Activated CD8-positive, alpha-beta memory T cell treated with anti-CD3 and anti-CD28 coated beads, Interleukin-2, amount 10 ng/mL, durations not matched to agents 7 days and 5 days (primary cell): ENCODE data around the gene INF2. TPM values are rescaled to one million over a fixed set of nuclear protein-coding genes. Genes with fewer than 3 reads are reported as not detected.
A peak's percentile ranks its signal among the peaks of the same experiment; 100 is the strongest.

ENCODE experiments used
- ATAC-seq: fragments of 150-1000 bp; cut with Tn5 transposase; one replicate; pipeline ENCODE4 v1.10.0; 2021; ENCODE audit warnings: moderate library complexity
- CTCF ChIA-PET: fragments of 350-600 bp; sonication (Branson Sonifier 250); formaldehyde crosslinking; loops from one replicate; lab custom pipeline; 2021; ENCODE audit warnings: antibody characterized with exemption; lab: Charles Lee
- DNase-seq: peaks from one replicate; pipeline ENCODE4 v3.0.0-alpha.2; 2020
- H3K27ac Mint-ChIP-seq: one replicate; pipeline ENCODE4 v1.8.0; 2021; ENCODE audit warnings: mild to moderate bottlenecking, mixed read lengths
- H3K27me3 Mint-ChIP-seq: one replicate; pipeline ENCODE4 v1.8.0; 2021; ENCODE audit warnings: mixed read lengths
- H3K36me3 Mint-ChIP-seq: one replicate; pipeline ENCODE4 v1.8.0; 2021; ENCODE audit warnings: mild to moderate bottlenecking, mixed read lengths
- H3K4me1 Mint-ChIP-seq: one replicate; pipeline ENCODE4 v1.8.0; 2021; ENCODE audit warnings: mixed read lengths
- H3K4me3 Mint-ChIP-seq: one replicate; pipeline ENCODE4 v1.8.0; 2021; ENCODE audit warnings: mild to moderate bottlenecking, moderate library complexity, mixed read lengths
- H3K9me3 Mint-ChIP-seq: one replicate; pipeline ENCODE4 v1.8.0; 2022; ENCODE audit warnings: low read depth, mixed read lengths
- total RNA-seq, 2 experiments: library from RNA; stranded (reverse); gene quantifications; one replicate each; pipeline ENCODE4 v1.2.3, GENCODE V29; 2021

INF2 gene
- total RNA-seq, 2 experiments from 2014 or later = 59.9 to 63.6 TPM

DNA sequence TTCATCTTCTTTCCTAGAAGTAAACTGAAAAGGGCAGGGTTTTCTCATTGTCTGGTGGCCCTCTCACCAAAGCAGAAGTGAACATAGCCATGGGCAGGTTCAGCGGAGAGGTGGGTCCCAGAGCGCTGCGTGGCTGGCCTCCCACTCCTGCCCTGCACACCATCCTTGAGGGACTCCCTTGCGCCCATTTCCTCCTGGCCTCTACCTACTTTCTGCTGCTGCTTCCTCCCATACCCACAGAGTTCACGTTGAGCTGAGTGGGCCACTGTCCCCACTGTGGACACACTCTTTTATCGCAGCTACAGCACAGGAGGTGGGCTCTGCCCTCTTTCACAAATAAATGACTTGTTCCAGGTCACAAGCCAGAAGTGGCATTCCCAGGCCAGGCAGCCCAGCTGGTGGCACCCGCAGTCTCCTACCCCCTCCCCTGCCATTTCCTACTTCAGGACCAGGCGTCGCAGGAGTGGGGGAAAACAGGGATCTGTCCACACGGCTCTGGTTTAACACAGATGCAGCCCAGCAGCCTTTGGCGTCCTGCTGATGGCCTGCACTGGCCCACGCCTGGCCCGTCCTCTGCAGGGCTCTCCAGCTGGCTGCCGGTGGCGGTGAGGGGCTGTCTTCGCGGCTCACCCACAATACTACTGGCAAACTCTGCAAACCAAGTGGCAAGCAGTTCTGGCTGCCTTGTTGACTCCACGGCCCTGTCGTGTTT, 68.4 kb downstream of the INF2 start:
- no peaks in the 10 kb centered on the region for H3K27me3 Mint-ChIP-seq
- H3K27ac Mint-ChIP-seq = peak overlapping the region; percentile 40
- ATAC-seq = no peak
- peaks cover 24% of the 10 kb centered on the region for H3K36me3 Mint-ChIP-seq
- H3K4me1 Mint-ChIP-seq = peaks cover 42% of the 10 kb centered on the region
- DNase-seq = no peak
- H3K9me3 Mint-ChIP-seq = no peaks in the 10 kb centered on the region
- CTCF ChIA-PET = interaction anchor here (8.9 kb wide), 1 partner anchor 9 kb away, joined by 76 read pairs; no protein-coding TSS in a partner anchor
- H3K4me3 Mint-ChIP-seq = no peak overlapping the region

DNA sequence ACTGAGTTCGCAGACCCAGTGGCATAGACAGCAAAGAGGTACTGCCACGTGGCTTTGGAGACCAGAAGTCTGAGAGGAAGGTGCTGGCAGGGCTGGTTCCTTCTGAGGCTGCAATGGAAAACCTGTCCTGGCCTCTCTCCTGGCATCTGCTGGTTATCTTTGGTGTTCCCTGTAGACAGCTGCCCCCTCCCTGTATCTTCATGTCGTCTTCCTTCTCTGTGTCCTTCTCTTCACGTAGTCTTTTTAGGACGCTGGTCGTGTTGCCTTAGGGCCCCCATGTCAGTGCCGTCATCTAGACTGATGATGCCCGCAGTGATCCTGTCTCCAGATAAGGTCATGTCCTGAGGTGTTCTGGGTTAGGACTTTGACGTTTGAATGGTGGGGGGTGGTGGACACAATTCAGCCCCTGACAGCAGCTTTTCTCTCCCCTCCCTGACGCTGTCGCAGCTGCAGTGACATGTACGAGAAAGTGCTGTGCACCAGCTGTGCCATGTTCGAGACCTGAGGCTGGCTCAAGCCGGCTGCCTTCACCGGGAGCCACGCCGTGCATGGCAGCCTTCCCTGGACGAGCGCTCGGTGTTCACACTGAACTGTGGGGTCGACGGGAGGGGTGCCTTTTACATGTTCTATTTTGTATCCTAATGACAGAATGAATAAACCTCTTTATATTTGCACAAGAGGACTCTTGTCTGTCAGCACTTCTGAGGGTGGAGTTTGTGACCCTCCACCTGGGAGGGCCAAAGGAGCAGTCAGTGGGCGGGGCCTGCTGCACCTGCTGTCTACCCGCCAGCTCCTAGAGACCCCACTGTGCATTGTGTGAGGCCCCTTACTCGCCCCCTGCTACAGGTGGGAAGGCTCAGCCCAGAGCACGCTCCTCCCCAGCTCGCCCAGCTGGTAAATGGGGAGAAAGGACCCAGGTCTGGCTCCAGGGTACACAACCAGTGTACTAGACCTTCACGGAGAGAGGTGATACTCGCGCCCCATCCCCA, 69.9 kb downstream of the INF2 start:
- no peak overlapping the region for H3K27ac Mint-ChIP-seq
- H3K4me3 Mint-ChIP-seq = no peak overlapping the region
- no peaks in the 10 kb centered on the region for H3K9me3 Mint-ChIP-seq
- H3K4me1 Mint-ChIP-seq = peaks cover 34% of the 10 kb centered on the region
- CTCF ChIA-PET = interaction anchor here (8.9 kb wide), 1 partner anchor 8 kb away, joined by 76 read pairs; no protein-coding TSS in a partner anchor
- no peaks in the 10 kb centered on the region for H3K27me3 Mint-ChIP-seq
- peaks cover 25% of the 10 kb centered on the region for H3K36me3 Mint-ChIP-seq
- ATAC-seq (no peak), DNase-seq (no peak)

DNA sequence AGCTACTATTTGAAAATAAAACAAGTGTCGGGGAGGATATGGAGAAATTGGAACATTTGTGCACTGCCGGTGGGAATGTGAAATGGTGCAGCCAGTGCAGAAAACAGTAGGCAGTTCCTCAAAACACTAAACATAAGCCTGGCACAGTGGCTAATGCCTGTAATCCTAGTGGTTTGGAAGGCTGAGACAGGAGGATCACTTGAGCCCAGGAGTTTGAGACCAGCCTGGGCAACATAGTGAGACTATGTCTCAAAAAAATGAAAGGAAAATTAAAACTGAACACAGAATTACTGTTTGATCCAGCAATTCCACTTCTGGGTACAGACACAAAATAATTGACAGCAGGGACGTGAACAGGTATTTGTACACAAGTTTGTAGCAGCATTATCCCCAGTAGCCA, 76.1 kb downstream of the INF2 start:
- CTCF ChIA-PET = interaction anchor here (1.0 to 6.3 kb wide), 5 partner anchors 9 to 62 kb away, joined by 3 to 124 read pairs (median 4); partner anchors contain the start of gene SIVA1
- ATAC-seq (no peak), DNase-seq (no peak)
- H3K27ac Mint-ChIP-seq = no peak overlapping the region
- no peak overlapping the region for H3K4me3 Mint-ChIP-seq
- peaks cover 5% of the 10 kb centered on the region for H3K4me1 Mint-ChIP-seq
- peaks cover 12% of the 10 kb centered on the region for H3K36me3 Mint-ChIP-seq
- H3K9me3 Mint-ChIP-seq = no peaks in the 10 kb centered on the region
- H3K27me3 Mint-ChIP-seq = no peaks in the 10 kb centered on the region

DNA sequence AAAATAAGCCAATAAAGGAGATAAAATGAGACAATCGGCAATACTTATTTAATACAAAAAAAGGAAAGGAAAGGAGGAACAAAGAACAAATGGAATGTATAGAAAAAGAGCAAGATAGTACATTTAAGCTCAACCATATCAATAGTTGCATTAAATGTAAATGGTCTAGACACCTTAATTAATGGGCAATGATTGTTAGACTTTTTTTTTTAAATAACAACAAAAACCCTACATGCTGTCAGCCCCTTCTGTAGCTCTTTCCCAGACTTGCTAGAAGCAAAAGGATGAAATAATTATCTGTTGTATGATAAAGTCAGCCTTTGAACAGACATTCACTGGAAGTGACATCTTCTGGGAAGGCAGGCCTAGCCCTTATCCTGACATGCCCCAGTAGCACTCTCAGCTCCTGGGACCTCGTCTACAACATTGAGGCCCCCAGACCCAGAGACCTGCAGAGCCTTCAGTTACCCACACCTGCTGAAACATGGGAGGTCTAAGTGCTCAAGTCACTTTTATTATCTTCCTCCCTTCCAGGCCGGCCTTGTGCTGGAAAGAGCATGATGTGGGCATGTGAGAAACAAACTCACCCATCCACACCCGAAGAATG, 76.9 kb downstream of the INF2 start:
- H3K9me3 Mint-ChIP-seq = no peaks in the 10 kb centered on the region
- DNase-seq (no peak), ATAC-seq (no peak)
- H3K27me3 Mint-ChIP-seq = no peaks in the 10 kb centered on the region
- peaks cover 19% of the 10 kb centered on the region for H3K36me3 Mint-ChIP-seq
- H3K27ac Mint-ChIP-seq = no peak overlapping the region
- peaks cover 5% of the 10 kb centered on the region for H3K4me1 Mint-ChIP-seq
- CTCF ChIA-PET = interaction anchor here (1.0 to 6.3 kb wide), 6 partner anchors 10 to 61 kb away, joined by 3 to 124 read pairs (median 4); partner anchors contain the start of genes SIVA1 and ZBTB42
- H3K4me3 Mint-ChIP-seq = no peak overlapping the region

DNA sequence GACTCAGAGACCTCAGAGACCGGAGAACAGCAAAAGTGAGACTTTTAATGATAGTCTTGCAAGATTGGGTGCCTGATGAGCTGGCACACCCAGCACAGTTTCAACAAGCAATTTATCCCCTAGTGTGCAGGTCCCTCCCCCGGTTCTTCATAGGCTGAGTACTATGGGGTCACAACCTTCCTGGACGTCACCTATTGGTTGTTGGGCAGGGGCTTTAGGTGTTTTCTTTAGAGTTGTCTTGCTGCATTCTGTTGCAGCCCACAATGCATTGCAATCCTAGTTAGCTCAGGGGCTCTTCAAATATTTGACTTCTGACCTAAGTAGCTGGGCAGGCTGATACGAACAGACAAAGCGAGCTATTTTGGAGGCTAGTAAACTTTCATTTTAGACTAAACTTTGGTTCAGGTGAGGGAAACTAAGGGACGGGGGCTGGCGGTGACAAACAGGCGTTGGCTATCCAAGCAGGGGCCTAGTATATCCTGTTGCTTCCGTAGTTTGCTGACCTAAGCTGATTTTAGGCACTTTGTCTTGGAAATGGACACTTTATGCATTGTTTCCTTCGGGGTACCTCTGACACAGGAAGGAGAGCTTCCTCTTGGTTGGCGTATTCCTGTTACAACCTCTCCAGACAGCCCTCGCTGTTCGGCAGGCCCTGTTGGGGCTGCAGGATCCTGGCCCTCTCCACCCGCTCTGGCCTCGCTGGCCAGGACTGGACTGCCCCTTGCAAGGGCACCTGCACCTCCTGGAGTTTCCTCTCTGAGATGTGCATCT, 77.6 kb downstream of the INF2 start:
- peaks cover 5% of the 10 kb centered on the region for H3K4me1 Mint-ChIP-seq
- ATAC-seq (no peak), DNase-seq (no peak)
- H3K36me3 Mint-ChIP-seq = peaks cover 26% of the 10 kb centered on the region
- H3K9me3 Mint-ChIP-seq = no peaks in the 10 kb centered on the region
- H3K27ac Mint-ChIP-seq = no peak overlapping the region
- no peak overlapping the region for H3K4me3 Mint-ChIP-seq
- no peaks in the 10 kb centered on the region for H3K27me3 Mint-ChIP-seq
- CTCF ChIA-PET = interaction anchor here (1.3 to 6.3 kb wide), 5 partner anchors 11 to 60 kb away, joined by 3 to 124 read pairs (median 4); partner anchors contain the start of genes SIVA1 and ZBTB42

DNA sequence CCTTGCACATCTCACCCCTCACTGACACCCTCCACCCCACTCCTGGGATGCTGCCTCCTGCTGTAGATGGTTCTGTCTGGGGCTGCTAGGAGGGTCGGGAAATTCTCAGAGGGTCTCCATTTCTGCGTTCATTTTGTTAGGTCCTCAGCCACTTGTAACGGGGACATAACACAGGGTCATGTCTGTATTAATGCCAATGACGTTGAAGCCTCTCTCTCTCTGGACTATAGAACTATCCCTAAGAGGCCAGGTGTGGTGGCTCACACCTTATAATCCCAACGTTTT, 78.2 kb downstream of the INF2 start:
- Mint-ChIP-seq H3K27me3 (no peaks in the 10 kb centered on the region), H3K27ac (no peak overlapping the region), H3K4me3 (no peak overlapping the region), H3K36me3 (peaks cover 28% of the 10 kb centered on the region), H3K9me3 (no peaks in the 10 kb centered on the region), H3K4me1 (peaks cover 5% of the 10 kb centered on the region)
- CTCF ChIA-PET = interaction anchor here (1.4 to 6.3 kb wide), 3 partner anchors 11 to 102 kb away, joined by 4 to 124 read pairs (median 76); partner anchors contain the start of gene SIVA1
- DNase-seq (no peak), ATAC-seq (no peak)

DNA sequence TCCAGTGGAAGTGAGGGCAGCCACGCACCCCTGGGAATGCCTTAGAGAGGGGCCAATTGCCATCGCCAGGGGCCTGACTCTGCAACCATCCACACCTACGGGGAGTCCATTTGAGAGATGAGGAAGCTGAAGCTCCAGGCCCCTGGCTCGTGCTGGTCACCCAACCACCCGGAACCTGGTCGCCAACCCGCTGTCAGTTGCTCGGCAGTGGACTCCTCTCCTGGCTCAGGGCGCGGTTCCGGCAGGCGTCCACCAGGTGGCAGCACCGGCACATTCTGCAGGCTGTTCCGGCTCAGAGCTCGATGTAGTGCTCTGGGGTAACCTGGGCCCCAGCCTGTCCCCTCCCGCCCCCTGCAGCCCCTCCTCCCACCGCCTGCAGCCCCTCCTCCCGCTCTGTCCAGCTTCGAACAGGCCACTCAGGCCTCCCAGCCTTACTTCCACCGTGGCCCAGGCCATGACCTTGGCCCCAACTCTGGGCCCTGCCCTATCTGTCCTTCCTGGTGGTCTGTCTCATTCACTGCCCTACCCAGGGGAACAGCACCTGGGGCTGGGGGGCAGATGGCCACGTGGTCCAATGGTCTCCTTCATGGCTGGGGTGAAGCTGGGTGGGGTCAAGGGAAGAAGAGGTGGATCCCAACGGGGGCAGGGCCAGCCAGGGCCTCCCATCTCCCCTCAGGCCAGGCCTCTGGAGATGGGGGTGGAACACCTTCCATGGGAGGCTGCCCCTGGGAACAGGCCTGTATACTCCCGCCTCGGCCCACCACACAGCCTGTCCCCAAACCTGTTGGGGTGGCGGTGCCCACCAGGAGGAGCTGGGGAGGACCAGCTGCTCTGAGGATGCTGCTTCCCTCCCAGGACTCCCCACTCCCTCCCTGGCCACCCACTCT, 79.3 kb downstream of the INF2 start:
- CTCF ChIA-PET = interaction anchor here (0.5 to 6.3 kb wide), 31 partner anchors 8 to 665 kb away, joined by 3 to 124 read pairs (median 3); partner anchors contain the start of genes CEP170B, SIVA1 and ZBTB42

DNA sequence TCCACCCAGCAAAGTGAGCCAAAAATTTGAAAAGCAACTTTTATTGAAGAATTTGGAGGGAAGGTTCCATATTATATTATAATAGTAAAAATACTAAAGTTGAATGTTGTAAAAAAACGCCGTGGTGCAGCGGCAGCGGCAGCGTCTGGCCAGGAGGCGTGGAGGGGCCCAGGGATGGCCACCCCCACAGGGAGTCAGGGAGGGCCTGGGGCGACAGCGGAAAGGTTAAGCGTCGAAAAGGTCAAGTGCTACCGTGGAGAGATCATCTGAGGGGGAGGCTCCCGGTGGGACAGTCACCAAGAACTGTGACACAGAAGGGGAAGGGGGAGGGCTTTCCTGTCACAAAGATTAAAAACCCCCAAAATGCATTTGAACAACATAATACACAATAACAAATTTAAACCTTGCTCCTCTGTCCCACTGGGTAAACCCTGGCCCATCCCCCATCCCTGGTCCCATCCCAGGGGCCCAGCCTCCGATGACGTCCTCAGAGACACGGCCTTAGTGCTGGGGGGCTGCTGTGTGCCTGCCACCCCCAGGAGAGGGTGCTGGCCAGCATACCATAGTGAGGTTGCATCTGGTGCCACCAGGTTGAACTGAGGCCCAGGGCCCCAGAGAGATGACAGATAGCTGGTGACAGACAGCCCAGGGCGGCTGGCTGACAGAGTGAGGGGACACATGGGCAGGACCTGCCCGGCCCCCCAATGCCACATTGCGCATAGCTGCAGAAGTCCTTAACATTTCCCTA, 80.1 kb downstream of the INF2 start:
- peaks cover 36% of the 10 kb centered on the region for H3K36me3 Mint-ChIP-seq
- H3K4me1 Mint-ChIP-seq = peaks cover 5% of the 10 kb centered on the region
- no peak overlapping the region for H3K4me3 Mint-ChIP-seq
- CTCF ChIA-PET = interaction anchor here (0.8 to 6.3 kb wide), 17 partner anchors 13 to 666 kb away, joined by 3 to 124 read pairs (median 5); partner anchors contain the start of genes CEP170B, SIVA1 and ZBTB42
- ATAC-seq (no peak), DNase-seq (no peak)
- H3K9me3 Mint-ChIP-seq = no peaks in the 10 kb centered on the region
- H3K27me3 Mint-ChIP-seq = no peaks in the 10 kb centered on the region
- H3K27ac Mint-ChIP-seq = no peak overlapping the region

More for the DNA sequence above, 79.3 kb downstream of the INF2 start:
- Mint-ChIP-seq H3K27me3 (no peaks in the 10 kb centered on the region), H3K36me3 (peaks cover 34% of the 10 kb centered on the region), H3K4me1 (peaks cover 5% of the 10 kb centered on the region), H3K9me3 (no peaks in the 10 kb centered on the region), H3K4me3 (no peak overlapping the region), H3K27ac (peak overlapping the region; percentile 46)
- DNase-seq = peak; percentile 94
- ATAC-seq = peak; percentile 95

DNA sequence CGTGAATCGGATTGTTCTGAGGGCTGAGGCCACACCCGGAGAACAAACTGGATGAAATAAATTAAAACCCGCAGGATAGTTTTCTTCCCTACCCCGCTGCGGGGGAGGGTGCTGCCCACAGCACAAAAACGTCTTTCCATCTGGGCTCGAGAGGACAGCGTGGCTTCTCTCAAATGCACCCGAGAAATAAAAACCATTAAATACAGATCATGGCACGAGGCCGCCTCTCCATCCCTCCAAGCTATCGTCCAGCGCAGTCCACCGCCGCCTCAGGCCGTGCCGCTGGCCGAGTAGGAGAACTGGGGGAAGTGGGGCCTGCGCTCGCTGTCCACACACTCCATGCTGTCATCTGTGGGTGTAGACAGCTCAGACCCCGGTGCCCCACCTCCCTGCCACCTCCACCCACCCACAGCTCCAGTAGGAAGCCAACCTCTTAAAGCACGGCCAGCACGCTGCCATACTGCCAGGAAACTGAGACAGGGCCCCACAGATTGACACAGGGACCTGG, 80.7 kb downstream of the INF2 start:
- Mint-ChIP-seq H3K27ac (no peak overlapping the region), H3K27me3 (no peaks in the 10 kb centered on the region), H3K9me3 (no peaks in the 10 kb centered on the region), H3K4me1 (peaks cover 5% of the 10 kb centered on the region), H3K4me3 (no peak overlapping the region), H3K36me3 (peaks cover 36% of the 10 kb centered on the region)
- CTCF ChIA-PET = interaction anchor here (0.9 to 6.3 kb wide), 6 partner anchors 15 to 57 kb away, joined by 3 to 124 read pairs (median 4); partner anchors contain the start of gene SIVA1
- DNase-seq (no peak), ATAC-seq (no peak)

DNA sequence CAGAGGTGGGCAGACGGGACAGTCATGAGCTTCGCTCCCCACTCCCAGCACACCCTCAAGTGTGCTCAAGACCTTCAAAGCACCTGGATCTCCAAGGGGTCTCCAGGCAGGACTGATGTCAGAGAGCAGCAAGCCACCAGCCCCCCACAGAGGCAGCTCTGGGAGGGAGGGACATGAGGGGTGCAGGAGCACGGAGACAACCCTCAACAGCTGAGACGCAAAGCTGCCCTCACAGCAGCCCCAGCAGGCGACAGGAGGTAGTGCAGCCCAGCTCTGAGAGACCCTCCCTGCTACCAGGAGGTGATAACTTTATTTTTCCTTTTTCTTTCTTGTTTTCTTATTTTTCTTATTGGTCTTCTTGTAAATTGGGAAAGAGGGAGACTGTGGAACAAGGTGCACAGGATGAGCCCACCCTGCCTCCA, 81.4 kb downstream of the INF2 start:
- ATAC-seq (no peak), DNase-seq (peak; percentile 52)
- Mint-ChIP-seq H3K9me3 (no peaks in the 10 kb centered on the region), H3K27me3 (no peaks in the 10 kb centered on the region), H3K36me3 (peaks cover 36% of the 10 kb centered on the region), H3K27ac (no peak overlapping the region), H3K4me1 (peaks cover 5% of the 10 kb centered on the region), H3K4me3 (no peak overlapping the region)
- CTCF ChIA-PET = interaction anchor here (0.8 to 6.3 kb wide), 6 partner anchors 8 to 56 kb away, joined by 3 to 124 read pairs (median 4); no protein-coding TSS in a partner anchor

DNA sequence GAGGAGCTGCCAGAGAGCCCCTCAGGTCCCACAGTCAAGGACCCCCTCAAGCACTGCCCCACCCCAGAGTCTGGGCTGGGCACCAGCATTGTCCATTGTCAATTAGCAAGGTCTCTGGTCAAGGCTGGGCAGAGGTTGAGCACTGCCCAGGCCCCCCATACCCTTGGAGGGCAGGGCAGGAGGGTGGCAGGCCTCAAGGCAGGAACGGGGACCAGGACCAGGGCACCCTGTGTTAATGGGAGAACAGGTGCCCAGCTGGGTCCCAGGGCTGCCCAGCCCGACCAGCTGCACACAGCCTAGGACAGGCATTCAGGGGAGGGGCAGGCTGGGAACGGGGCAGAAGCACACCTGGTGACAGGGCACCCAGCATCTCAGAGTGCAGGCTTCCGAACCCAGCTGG, 82.0 kb downstream of the INF2 start:
- Mint-ChIP-seq H3K27ac (no peak overlapping the region), H3K36me3 (peaks cover 38% of the 10 kb centered on the region), H3K4me1 (peaks cover 5% of the 10 kb centered on the region), H3K27me3 (no peaks in the 10 kb centered on the region), H3K4me3 (no peak overlapping the region), H3K9me3 (no peaks in the 10 kb centered on the region)
- DNase-seq (no peak), ATAC-seq (no peak)
- CTCF ChIA-PET = interaction anchor here (0.8 to 6.3 kb wide), 6 partner anchors 9 to 56 kb away, joined by 3 to 124 read pairs (median 4); no protein-coding TSS in a partner anchor
